GM10248 (cell line): Measurements from ENCODE around the gene DNAL4.

ENCODE experiments used
- CTCF ChIA-PET: fragments of 300-600 bp; sonication (Branson Sonifier 250); formaldehyde crosslinking; extraction: SDS; loops from one replicate; lab custom pipeline; 2021; ENCODE audit warnings: antibody characterized with exemption; lab: Yijun Ruan, JAX
- POLR2A ChIA-PET: fragments of 350-650 bp; sonication (Branson Sonifier 250); formaldehyde crosslinking; extraction: SDS; loops from one replicate; lab custom pipeline; 2020; ENCODE audit warnings: antibody characterized with exemption; lab: Yijun Ruan, JAX
- DNase-seq: peaks from one replicate; pipeline ENCODE4 v3.0.0; 2012; ENCODE audit errors: extremely low spot score
- CTCF ChIP-seq: IDR thresholded peaks from 2 replicates; pipeline ENCODE4 v1.5.1; 2012; ENCODE audit warnings: mild to moderate bottlenecking, low read depth; ENCODE audit errors: extremely low read depth, missing control alignments, control extremely low read depth

DNAL4 gene

DNA sequence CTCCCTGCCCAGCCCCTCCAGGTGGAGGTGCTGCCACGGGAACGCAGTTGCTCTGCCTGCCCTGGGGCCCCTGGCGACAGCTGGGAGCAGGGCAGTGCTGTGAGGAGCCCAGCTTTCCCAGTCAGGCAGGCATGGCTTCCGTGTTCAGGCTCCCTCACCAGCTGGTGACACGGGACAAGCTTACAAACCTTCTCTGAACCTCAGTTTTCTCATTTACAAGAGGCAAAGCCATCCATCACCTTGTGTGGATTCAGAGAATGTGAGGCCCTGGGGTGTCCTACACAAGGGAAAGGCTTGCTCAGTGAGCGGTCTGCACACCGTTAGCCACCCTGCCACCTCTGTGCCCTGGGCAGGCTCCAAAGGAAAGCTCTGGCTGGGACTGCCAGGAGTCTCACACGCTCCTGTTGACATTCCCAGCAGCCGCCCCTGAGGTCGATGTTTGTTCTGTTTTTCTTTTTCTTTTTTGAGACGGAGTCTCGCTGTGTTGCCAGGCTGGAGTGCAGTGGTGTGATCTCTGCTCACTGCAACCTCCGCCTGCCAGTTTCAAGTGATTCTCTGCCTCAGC, 61.6 kb downstream of the DNAL4 start:
- POLR2A ChIA-PET: interaction anchor here (0.6 kb wide), 1 partner anchor 18 kb away, joined by 6 read pairs; no protein-coding TSS in a partner anchor
- no peak for DNase-seq
- no peak for TF ChIP-seq CTCF
- CTCF ChIA-PET: interaction anchor here (0.9 to 7.4 kb wide), 7 partner anchors 8 to 121 kb away, joined by 3 to 70 read pairs (median 5); no protein-coding TSS in a partner anchor

GRCh38 chr22:38731703-38732161, 62.2 kb downstream of the DNAL4 start:
- POLR2A ChIA-PET: interaction anchor here (0.6 kb wide), 1 partner anchor 18 kb away, joined by 6 read pairs; no protein-coding TSS in a partner anchor
- TF ChIP-seq CTCF: no peak
- CTCF ChIA-PET: interaction anchor here (0.9 to 7.4 kb wide), 5 partner anchors 8 to 679 kb away, joined by 3 to 70 read pairs (median 7); no protein-coding TSS in a partner anchor
- no peak for DNase-seq

DNA sequence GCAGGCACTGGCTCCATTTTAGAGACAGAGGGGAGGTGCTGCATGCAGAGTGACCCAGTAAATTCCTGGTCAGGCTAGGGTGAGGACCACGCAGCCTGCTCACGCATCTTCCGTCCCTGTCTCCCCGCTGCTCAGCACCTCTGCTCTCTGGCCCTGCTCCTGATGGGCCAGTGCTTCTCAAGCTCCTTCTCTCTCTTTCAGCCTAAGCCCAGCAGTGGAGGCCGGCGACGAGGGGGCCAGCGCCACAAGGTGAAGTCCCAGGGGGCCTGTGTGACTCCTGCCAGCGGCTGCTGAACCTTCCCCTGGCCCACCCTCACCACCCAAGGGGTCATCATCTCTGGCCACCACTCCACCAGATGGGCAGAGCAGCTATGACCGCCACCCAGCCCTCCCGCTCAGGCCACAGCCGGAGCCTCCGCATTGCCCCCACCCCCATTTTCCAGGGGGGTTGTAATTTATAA, 63.5 kb downstream of the DNAL4 start:
- TF ChIP-seq CTCF: no peak
- ChIA-PET CTCF (interaction anchor here (1.6 to 5.4 kb wide), 2 partner anchors 17 to 678 kb away, joined by 4 to 18 read pairs; no protein-coding TSS in a partner anchor), POLR2A (interaction anchor here (0.5 to 1.2 kb wide), 2 partner anchors 16 to 319 kb away, joined by 3 read pairs; no protein-coding TSS in a partner anchor)
- no peak for DNase-seq

- POLR2A ChIA-PET: interaction anchor here (1.1 to 1.2 kb wide), 2 partner anchors 16 to 18 kb away, joined by 3 to 7 read pairs; no protein-coding TSS in a partner anchor
- TF ChIP-seq CTCF: no peak
- CTCF ChIA-PET: interaction anchor here (1.6 to 2.0 kb wide), 2 partner anchors 17 to 678 kb away, joined by 4 to 5 read pairs; no protein-coding TSS in a partner anchor
- DNase-seq: no peak
Observed at GRCh38 chr22:38729946-38730345, 64.0 kb downstream of the DNAL4 start.

- DNase-seq: no peak
- TF ChIP-seq CTCF: no peak
- CTCF ChIA-PET: interaction anchor here (1.2 to 2.0 kb wide), 2 partner anchors 11 to 16 kb away, joined by 4 to 5 read pairs; no protein-coding TSS in a partner anchor
- POLR2A ChIA-PET: interaction anchor here (1.1 to 1.2 kb wide), 2 partner anchors 15 to 19 kb away, joined by 3 to 7 read pairs; no protein-coding TSS in a partner anchor
Observed at GRCh38 chr22:38728871-38729796, 64.8 kb downstream of the DNAL4 start.
